Measurements from ENCODE around the gene TIA1.
"Not testable (repeated sequence)": the region's sequence is repeated elsewhere in the genome, so short reads cannot be mapped to it uniquely, and the experiment has no call there.

The TIA1 gene

GRCh38 chr2:70214953-70215549 lies 33.4 kb downstream of the TIA1 start:
- DNase-seq: no peak

- DNase-seq: no peak
Observed at GRCh38 chr2:70214365-70214764, 34.1 kb downstream of the TIA1 start.

GRCh38 chr2:70212298-70212932 lies 36.0 kb downstream of the TIA1 start:
- no peak for DNase-seq

- DNase-seq: no peak
Observed at GRCh38 chr2:70211595-70211994, 36.8 kb downstream of the TIA1 start.

- DNase-seq: no peak
Observed at GRCh38 chr2:70204452-70204851, 44.0 kb downstream of the TIA1 start.

- no peak for DNase-seq
Observed at GRCh38 chr2:70203086-70203485, 45.3 kb downstream of the TIA1 start.

GRCh38 chr2:70202236-70202806 lies 46.1 kb downstream of the TIA1 start:
- DNase-seq: no peak

- DNase-seq: no peak
Observed at GRCh38 chr2:70201831-70202230, 46.6 kb downstream of the TIA1 start.

- DNase-seq: peak; percentile 6
Observed at GRCh38 chr2:70201225-70201768, 47.1 kb downstream of the TIA1 start.

GRCh38 chr2:70199320-70199864 lies 49.0 kb downstream of the TIA1 start:
- peak; percentile 32 for DNase-seq

GRCh38 chr2:70192516-70192915 lies 55.9 kb downstream of the TIA1 start:
- no peak for DNase-seq

GRCh38 chr2:70191244-70191735 lies 57.1 kb downstream of the TIA1 start:
- DNase-seq: no peak

GRCh38 chr2:70190418-70191243 lies 57.8 kb downstream of the TIA1 start, which contains the start of gene C2orf42:
Gene C2orf42, minus strand, starts transcription at chr2:70191019. Its CDS starts 9,034 bp downstream, at chr2:70181985.
- DNase-seq: peak; percentile 99

GRCh38 chr2:70188460-70188859 lies 60.0 kb downstream of the TIA1 start:
- no peak for DNase-seq

- not testable (repeated sequence) for DNase-seq
Observed at GRCh38 chr2:70187170-70187569, 61.3 kb downstream of the TIA1 start.

GRCh38 chr2:70182689-70183088 lies 65.7 kb downstream of the TIA1 start:
- no peak for DNase-seq

GRCh38 chr2:70181363-70181956 lies 67.0 kb downstream of the TIA1 start:
- no peak for DNase-seq

- no peak for DNase-seq
Observed at GRCh38 chr2:70173520-70173919, 74.9 kb downstream of the TIA1 start.

- DNase-seq: not testable (repeated sequence)
Observed at GRCh38 chr2:70169654-70170245, 78.7 kb downstream of the TIA1 start.

GRCh38 chr2:70161069-70161534 lies 87.3 kb downstream of the TIA1 start:
- peak; percentile 42 for DNase-seq

GRCh38 chr2:70160545-70160944 lies 87.9 kb downstream of the TIA1 start:
- no peak for DNase-seq

Measured in DMS53 (cell line).